ENCODE results near the gene ADCY3. TPM values are rescaled to one million over a fixed set of nuclear protein-coding genes. Genes with fewer than 3 reads are reported as not detected.
"Not testable (repeated sequence)": the region's sequence is repeated elsewhere in the genome, so short reads cannot be mapped to it uniquely, and the experiment has no call there.

The ADCY3 gene
- polyA plus RNA-seq, 1 donor = 25.8 TPM

GRCh38 chr2:24844023-24844685, 75.9 kb downstream of the ADCY3 start:
- no peak for DNase-seq

- DNase-seq = no peak
These were observed 76.6 kb downstream of the ADCY3 start for GRCh38 chr2:24843330-24843860.

- DNase-seq = no peak
These were observed 77.7 kb downstream of the ADCY3 start for GRCh38 chr2:24842081-24843050.

GRCh38 chr2:24840962-24841945, 78.8 kb downstream of the ADCY3 start:
- no peak for DNase-seq

GRCh38 chr2:24840164-24840869, 79.7 kb downstream of the ADCY3 start:
- DNase-seq = no peak

GRCh38 chr2:24839729-24840128, 80.3 kb downstream of the ADCY3 start:
- DNase-seq = no peak

GRCh38 chr2:24838541-24838940, 81.5 kb downstream of the ADCY3 start:
- DNase-seq = no peak

GRCh38 chr2:24837996-24838513, 82.0 kb downstream of the ADCY3 start:
- no peak for DNase-seq

- no peak for DNase-seq
These were observed 83.3 kb downstream of the ADCY3 start for GRCh38 chr2:24836706-24837105.

- DNase-seq = no peak
These were observed 83.8 kb downstream of the ADCY3 start for GRCh38 chr2:24836206-24836605.

- DNase-seq = not testable (repeated sequence)
These were observed 84.6 kb downstream of the ADCY3 start for GRCh38 chr2:24835411-24835810.

- no peak for DNase-seq
These were observed 85.2 kb downstream of the ADCY3 start for GRCh38 chr2:24834733-24835395.

GRCh38 chr2:24833821-24834732, 86.0 kb downstream of the ADCY3 start:
- no peak for DNase-seq

- DNase-seq = no peak
These were observed 86.9 kb downstream of the ADCY3 start for GRCh38 chr2:24832931-24833701.

- DNase-seq = no peak
These were observed 87.5 kb downstream of the ADCY3 start for GRCh38 chr2:24832521-24832920.

- DNase-seq = no peak
These were observed 88.0 kb downstream of the ADCY3 start for GRCh38 chr2:24832073-24832461.

- no peak for DNase-seq
These were observed 88.6 kb downstream of the ADCY3 start for GRCh38 chr2:24831221-24832072.

Data from left kidney (tissue), 2 donors.